IMR-90 (cell line): ENCODE data around the gene SERPINB5. TPM values are rescaled to one million over a fixed set of nuclear protein-coding genes. Genes with fewer than 3 reads are reported as not detected.
A peak's percentile ranks its signal among the peaks of the same experiment; 100 is the strongest.

Experiments used
- ATAC-seq: fragments of 200-7000 bp; cut with Tn5 transposase; 2 replicates; pipeline ENCODE4 v1.9.1; 2020; ENCODE audit warnings: low read depth, mild to moderate bottlenecking, moderate library complexity
- BruUV-seq: library from RNA; stranded (reverse); fragments of 400-500 nt; replicated peaks from 2 replicates; lab custom pipeline; 2021; lab: Mats Ljungman, UMichigan
- CTCF ChIA-PET: fragments of 300-600 bp; formaldehyde crosslinking; extraction: SDS; loops from one replicate; lab custom pipeline; 2021; ENCODE audit warnings: antibody characterized with exemption; lab: Yijun Ruan, JAX
- POLR2A ChIA-PET: fragments of 300-600 bp; sonication (Branson Sonifier 250); formaldehyde crosslinking; loops from one replicate; lab custom pipeline; 2022; ENCODE audit warnings: antibody characterized with exemption; ENCODE audit not compliant: unreplicated experiment; lab: Charles Lee
- DNase-seq: peaks from one replicate; pipeline ENCODE4 v3.0.0; 2013
- H2AFZ ChIP-seq: replicated peaks from 2 replicates; pipeline ENCODE3; 2013; ENCODE audit warnings: low read length, mild to moderate bottlenecking; ENCODE audit not compliant: poor library complexity
- H2AK5ac ChIP-seq: 2 replicates; pipeline ENCODE4 v1.6.1; 2013; ENCODE audit warnings: low read depth, low read length, inconsistent platforms
- H2AK9ac ChIP-seq: replicated peaks from 2 replicates; pipeline ENCODE3; 2013; ENCODE audit warnings: mild to moderate bottlenecking, low read depth, low read length, moderate library complexity; ENCODE audit not compliant: poor library complexity
- H2BK120ac ChIP-seq: 2 replicates; pipeline ENCODE4 v1.6.1; 2013; ENCODE audit warnings: low read depth, low read length, inconsistent platforms
- H2BK15ac ChIP-seq: 3 replicates; pipeline ENCODE4 v1.6.1; 2013; ENCODE audit warnings: low read depth, low read length, inconsistent platforms
- H2BK20ac ChIP-seq: 2 replicates; pipeline ENCODE4 v1.6.1; 2013; ENCODE audit warnings: low read depth, mild to moderate bottlenecking, inconsistent platforms, low read length, moderate library complexity
- H2BK5ac ChIP-seq: 2 replicates; pipeline ENCODE4 v1.6.1; 2013; ENCODE audit warnings: mild to moderate bottlenecking, low read depth, low read length, inconsistent platforms; ENCODE audit not compliant: poor library complexity, severe bottlenecking
- H3K14ac ChIP-seq: replicated peaks from 2 replicates; pipeline ENCODE4 v1.6.1; 2013; ENCODE audit warnings: low read depth, low read length, inconsistent platforms
- H3K18ac ChIP-seq: 2 replicates; pipeline ENCODE4 v1.6.1; 2013; ENCODE audit warnings: low read depth, low read length, control low read depth
- H3K23ac ChIP-seq: 2 replicates; pipeline ENCODE4 v1.6.1; 2013; ENCODE audit warnings: low read depth, low read length, inconsistent platforms
- H3K27ac ChIP-seq: 2 replicates; pipeline ENCODE4 v1.5.1; 2013; ENCODE audit warnings: mild to moderate bottlenecking, control low read depth, low read length; ENCODE audit not compliant: insufficient read depth
- H3K27me3 ChIP-seq: 2 replicates; pipeline ENCODE4 v1.6.1; 2013; ENCODE audit warnings: low read length; ENCODE audit not compliant: control insufficient read depth, insufficient read depth
- H3K36me3 ChIP-seq: 2 replicates; pipeline ENCODE4 v1.6.1; 2013; ENCODE audit warnings: low read length, mixed read lengths; ENCODE audit not compliant: control insufficient read depth, insufficient read depth
- H3K4ac ChIP-seq: 2 replicates; pipeline ENCODE4 v1.6.1; 2013; ENCODE audit warnings: low read depth, low read length, inconsistent platforms
- H3K4me1 ChIP-seq: 2 replicates; pipeline ENCODE4 v1.6.1; 2013; ENCODE audit warnings: low read length, mixed read lengths; ENCODE audit not compliant: control insufficient read depth, insufficient read depth
- H3K4me2 ChIP-seq: 2 replicates; pipeline ENCODE4 v1.6.1; 2013; ENCODE audit warnings: low read depth, mild to moderate bottlenecking, control low read depth, low read length, moderate library complexity
- H3K4me3 ChIP-seq: 2 replicates; pipeline ENCODE4 v1.5.1; 2013; ENCODE audit warnings: low read depth, mild to moderate bottlenecking, control low read depth, low read length, moderate library complexity; ENCODE audit not compliant: insufficient read depth
- H3K56ac ChIP-seq: 2 replicates; pipeline ENCODE4 v1.6.1; 2013; ENCODE audit warnings: low read length, inconsistent platforms; ENCODE audit not compliant: insufficient read depth; ENCODE audit errors: extremely low read depth
- H3K79me1 ChIP-seq, 2 experiments: 2 replicates each; pipeline ENCODE4 v1.6.1; 2013; ENCODE audit warnings: low read length in 2 of 2, inconsistent platforms in 1 of 2, low read depth in 1 of 2
- H3K9ac ChIP-seq: 2 replicates; pipeline ENCODE4 v1.6.1; 2013; ENCODE audit warnings: low read depth, low read length, control low read depth
- H3K9me1 ChIP-seq: 2 replicates; pipeline ENCODE4 v1.6.1; 2013; ENCODE audit warnings: low read length, inconsistent platforms; ENCODE audit not compliant: insufficient read depth
- H3K9me3 ChIP-seq: 2 replicates; pipeline ENCODE4 v1.6.1; 2013; ENCODE audit warnings: low read length; ENCODE audit not compliant: control insufficient read depth, insufficient read depth
- H4K20me1 ChIP-seq: 2 replicates; pipeline ENCODE4 v1.6.1; 2013; ENCODE audit warnings: low read length, inconsistent platforms; ENCODE audit not compliant: insufficient read depth
- H4K5ac ChIP-seq: 2 replicates; pipeline ENCODE4 v1.6.1; 2013; ENCODE audit warnings: mild to moderate bottlenecking, low read depth, low read length, control low read depth
- H4K8ac ChIP-seq, 2 experiments: 2 replicates each; pipeline ENCODE4 v1.6.1; 2013; ENCODE audit warnings: low read depth in 2 of 2, low read length in 2 of 2, control low read depth in 1 of 2, inconsistent platforms in 1 of 2
- H4K91ac ChIP-seq: 2 replicates; pipeline ENCODE4 v1.6.1; 2013; ENCODE audit warnings: low read depth, low read length, inconsistent platforms; ENCODE audit not compliant: insufficient read depth
- CHD1 ChIP-seq: IDR thresholded peaks from 2 replicates; pipeline ENCODE4 v1.6.1; 2012; ENCODE audit warnings: low read depth, low read length, improper control_type of control experiment
- CTCF ChIP-seq: conservative IDR thresholded peaks from 2 replicates; pipeline ENCODE4 v1.5.1; 2012; ENCODE audit warnings: mild to moderate bottlenecking, low read depth, low read length, improper control_type of control experiment
- MAZ ChIP-seq: IDR thresholded peaks from 2 replicates; pipeline ENCODE4 v1.6.1; 2012; ENCODE audit warnings: low read depth, mild to moderate bottlenecking, low read length, improper control_type of control experiment, moderate library complexity, borderline replicate concordance
- NFE2L2 ChIP-seq: fragments of 150-350 bp; IDR thresholded peaks from 2 replicates; pipeline ENCODE4 v1.6.1; 2016; ENCODE audit warnings: low read depth, mild to moderate bottlenecking, low read length
- RAD21 ChIP-seq: IDR thresholded peaks from 2 replicates; pipeline ENCODE4 v1.6.1; 2012; ENCODE audit warnings: low read length, improper control_type of control experiment
- RCOR1 ChIP-seq: IDR thresholded peaks from 2 replicates; pipeline ENCODE4 v1.6.1; 2012; ENCODE audit warnings: mild to moderate bottlenecking, low read length, improper control_type of control experiment; ENCODE audit not compliant: insufficient replicate concordance
- RFX5 ChIP-seq: IDR thresholded peaks from 2 replicates; pipeline ENCODE4 v1.8.0; 2012; ENCODE audit warnings: low read depth, mild to moderate bottlenecking, low read length, moderate library complexity
- SMC3 ChIP-seq: fragments of 150-350 bp; IDR thresholded peaks from 2 replicates; pipeline ENCODE4 v1.6.1; 2016; ENCODE audit warnings: low read depth, mild to moderate bottlenecking, antibody characterized with exemption, low read length, moderate library complexity
- USF2 ChIP-seq: fragments of 150-350 bp; IDR thresholded peaks from 2 replicates; pipeline ENCODE4 v1.6.1; 2017; ENCODE audit warnings: mild to moderate bottlenecking, antibody characterized with exemption, low read length, low read depth
- WGBS, 2 experiments: methylation state at CpG; one replicate each; pipeline versions ENCODE4 v1.1.5 to v1.1.7; 2013; ENCODE audit warnings: missing lambda C conversion rate in 2 of 2; ENCODE audit not compliant: insufficient read length in 1 of 2; ENCODE audit errors: extremely low coverage in 2 of 2; 5-methylcytosine and 5-hydroxymethylcytosine counted together
- dilution Hi-C: fragments of 300-500 bp; cut with HindIII; formaldehyde crosslinking; loops from one replicate; pipeline ENCODE4 v1.14.3; 2018; ENCODE audit warnings: low sequenced_read_pairs; ENCODE audit not compliant: unreplicated experiment
- in situ Hi-C: fragments of 300-500 bp; cut with MboI; formaldehyde crosslinking; loops from 3 replicates; pipeline ENCODE4 v1.14.3; 2019; ENCODE audit warnings: low sequenced_read_pairs, inconsistent platforms, mixed read lengths
- intact Hi-C: fragments of 100-400 bp; cut with micrococcal nuclease; formaldehyde crosslinking; loops from 2 replicates; pipeline ENCODE4 v1.10.0; 2022
- polyA plus RNA-seq, 3 experiments: library from polyadenylated mRNA; depleted of rRNA; stranded (reverse); fragments of >200 nt; gene quantifications; 2 replicates each; pipeline ENCODE4 v1.2.3, GENCODE V29; 2012; ENCODE audit warnings: low replicate concordance in 1 of 3
- total RNA-seq: library from RNA; depleted of rRNA; stranded (reverse); fragments of >200 nt; gene quantifications from 2 replicates; pipeline ENCODE4 v1.2.3, GENCODE V29; 2012
- TF ChIP-seq, protein P1 (sequence below): fragments of 150-350 bp; IDR thresholded peaks from 2 replicates; pipeline ENCODE4 v1.6.1; 2016; ENCODE audit warnings: low read depth, mild to moderate bottlenecking, low read length, moderate library complexity, borderline replicate concordance

Gene SERPINB5
- total and polyA plus RNA-seq, 2 of the 4 experiments (the other 2 are of a cell fraction), result not detected

DNA sequence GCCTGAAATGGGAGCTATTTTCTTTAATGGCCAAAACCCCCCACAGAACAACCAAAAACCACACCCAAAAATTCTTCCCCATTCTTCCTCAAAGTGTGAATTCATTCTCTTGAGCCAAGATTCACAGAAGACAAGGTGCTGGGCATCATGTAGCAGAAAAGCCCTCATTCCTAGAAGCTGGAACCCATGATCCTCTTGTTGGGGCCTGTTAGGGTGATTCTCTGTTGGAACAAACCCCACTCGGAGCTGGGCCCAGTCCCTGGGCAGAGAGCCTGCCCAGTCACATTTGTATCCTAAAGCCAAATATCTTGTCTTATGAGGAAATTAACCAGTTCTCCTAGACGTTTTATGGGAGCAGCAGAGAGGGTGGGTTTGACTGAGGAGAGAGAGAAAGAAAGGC, 31.7 kb upstream of the SERPINB5 start:
- intact Hi-C loops (no loop called here), dilution Hi-C loops (no loop called here), in situ Hi-C loops (no loop called here)
- no peaks in the 10 kb centered on the region for H3K4me1 ChIP-seq
- no TSS peak for BruUV-seq
- H2BK120ac ChIP-seq, result no peak overlapping the region
- H3K9me3 ChIP-seq, result no peaks in the 10 kb centered on the region
- H2BK5ac ChIP-seq, result no peak overlapping the region
- no peak overlapping the region for H3K4ac ChIP-seq
- no peak overlapping the region for H4K5ac ChIP-seq
- H3K27ac ChIP-seq, result no peak overlapping the region
- H2BK20ac ChIP-seq, result no peak overlapping the region
- TF ChIP-seq MAZ (no peak), NFE2L2 (no peak), USF2 (no peak), RCOR1 (no peak), RFX5 (no peak), RAD21 (no peak), CHD1 (no peak), SMC3 (no peak), CTCF (no peak)
- TF ChIP-seq, protein P1, sequence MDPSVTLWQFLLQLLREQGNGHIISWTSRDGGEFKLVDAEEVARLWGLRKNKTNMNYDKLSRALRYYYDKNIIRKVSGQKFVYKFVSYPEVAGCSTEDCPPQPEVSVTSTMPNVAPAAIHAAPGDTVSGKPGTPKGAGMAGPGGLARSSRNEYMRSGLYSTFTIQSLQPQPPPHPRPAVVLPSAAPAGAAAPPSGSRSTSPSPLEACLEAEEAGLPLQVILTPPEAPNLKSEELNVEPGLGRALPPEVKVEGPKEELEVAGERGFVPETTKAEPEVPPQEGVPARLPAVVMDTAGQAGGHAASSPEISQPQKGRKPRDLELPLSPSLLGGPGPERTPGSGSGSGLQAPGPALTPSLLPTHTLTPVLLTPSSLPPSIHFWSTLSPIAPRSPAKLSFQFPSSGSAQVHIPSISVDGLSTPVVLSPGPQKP, result no peak
- no peaks in the 10 kb centered on the region for H3K79me1 ChIP-seq
- ChIA-PET POLR2A (interaction anchor here (0.7 kb wide), 1 partner anchor 525 kb away, joined by 4 read pairs; no protein-coding TSS in a partner anchor), CTCF (interaction anchor here (1.0 to 1.2 kb wide), 3 partner anchors 8 to 73 kb away, joined by 3 to 4 read pairs (median 4); no protein-coding TSS in a partner anchor)
- no peaks in the 10 kb centered on the region for H3K9me1 ChIP-seq
- H3K18ac ChIP-seq, result no peak overlapping the region
- H3K27me3 ChIP-seq, result 0 out of 2 replicates have a peak, but pooled peaks cover 2% of the 10 kb centered on the region
- no peaks in the 10 kb centered on the region for H4K20me1 ChIP-seq
- ATAC-seq (no peak), DNase-seq (no peak)
- H3K23ac ChIP-seq, result no peak overlapping the region
- no peak overlapping the region for H4K91ac ChIP-seq
- no peaks in the 10 kb centered on the region; the same call in 1 of the 2 replicates for H3K36me3 ChIP-seq
- peak overlapping the region; percentile 21 for H2AFZ ChIP-seq
- H4K8ac ChIP-seq, result no peak overlapping the region
- H2BK15ac ChIP-seq, result no peak overlapping the region
- no peak overlapping the region for H3K56ac ChIP-seq
- H3K4me2 ChIP-seq, result no peak overlapping the region
- no CpG with 5 or more reads among the region's 2 CpGs for WGBS, 2 experiments
- no peak overlapping the region for H2AK5ac ChIP-seq
- H3K9ac ChIP-seq, result no peak overlapping the region
- no peak overlapping the region for H2AK9ac ChIP-seq
- H3K14ac ChIP-seq, result no peak overlapping the region
- no peak overlapping the region for H3K4me3 ChIP-seq
